NCI-H510A (cell line): ENCODE results near the gene TCF19.
"Not testable (repeated sequence)": the region's sequence is repeated elsewhere in the genome, so short reads cannot be mapped to it uniquely, and the experiment has no call there.

Experiments used
- DNase-seq: peaks from one replicate; lab custom pipeline; 2025; lab: John Stamatoyannopoulos, UW

The TCF19 gene

DNA sequence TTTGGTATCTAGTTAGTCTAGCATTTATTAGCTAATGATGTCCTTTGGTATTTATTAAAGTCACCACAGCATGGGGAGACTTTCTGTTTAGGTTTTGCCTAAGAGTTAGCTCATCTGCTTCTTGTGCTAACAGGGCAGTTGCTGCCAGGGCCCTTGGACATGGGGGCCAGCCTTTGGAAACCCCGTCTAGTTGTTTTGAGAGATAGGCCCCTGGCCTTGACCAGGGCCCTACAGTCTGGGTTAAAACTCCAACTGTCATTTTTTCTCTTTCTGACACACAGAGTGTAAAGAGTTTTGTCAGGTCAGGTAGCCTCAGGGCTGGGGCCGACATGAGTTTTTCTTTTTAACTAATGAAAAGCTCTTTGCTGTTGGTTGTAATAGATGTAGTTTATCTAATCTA, 24.9 kb downstream of the TCF19 start:
- not testable (repeated sequence) for DNase-seq

DNA sequence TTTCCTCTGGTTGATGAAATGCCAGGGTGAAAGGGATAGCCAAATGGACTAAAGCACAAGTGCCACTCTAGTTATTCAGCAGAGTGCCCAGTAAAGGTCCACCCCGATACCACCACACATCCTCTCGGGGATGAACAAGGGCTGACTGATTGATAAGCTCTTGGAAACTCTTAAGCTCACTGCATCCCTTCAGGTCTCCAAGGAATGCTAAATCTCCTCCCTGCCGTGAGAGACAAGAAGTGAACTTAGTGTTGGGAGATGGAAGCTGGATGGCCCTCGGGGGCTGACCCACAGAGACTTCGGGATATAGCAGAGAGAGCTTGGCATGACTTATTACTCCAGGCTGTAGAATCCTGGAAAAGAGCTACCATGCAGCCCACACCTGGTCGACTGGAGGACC, 25.5 kb downstream of the TCF19 start:
- DNase-seq: not testable (repeated sequence)

DNA sequence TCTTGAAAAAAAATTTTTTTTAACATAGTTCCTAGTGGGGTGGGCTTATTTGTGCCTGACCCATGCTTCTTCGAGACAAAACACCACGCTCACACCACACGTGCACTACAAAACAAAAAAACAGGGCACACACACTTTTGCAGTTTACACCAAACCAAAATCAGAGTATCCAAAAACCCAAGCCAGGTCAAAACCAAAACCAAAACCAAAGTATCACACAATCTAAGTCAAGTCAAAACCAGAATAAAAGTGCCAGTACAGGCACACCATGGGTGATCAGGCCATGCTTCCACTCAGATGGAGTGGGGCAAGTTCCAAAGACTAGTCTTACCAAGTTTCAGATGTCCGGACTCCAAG, 27.3 kb downstream of the TCF19 start:
- DNase-seq: not testable (repeated sequence)

DNA sequence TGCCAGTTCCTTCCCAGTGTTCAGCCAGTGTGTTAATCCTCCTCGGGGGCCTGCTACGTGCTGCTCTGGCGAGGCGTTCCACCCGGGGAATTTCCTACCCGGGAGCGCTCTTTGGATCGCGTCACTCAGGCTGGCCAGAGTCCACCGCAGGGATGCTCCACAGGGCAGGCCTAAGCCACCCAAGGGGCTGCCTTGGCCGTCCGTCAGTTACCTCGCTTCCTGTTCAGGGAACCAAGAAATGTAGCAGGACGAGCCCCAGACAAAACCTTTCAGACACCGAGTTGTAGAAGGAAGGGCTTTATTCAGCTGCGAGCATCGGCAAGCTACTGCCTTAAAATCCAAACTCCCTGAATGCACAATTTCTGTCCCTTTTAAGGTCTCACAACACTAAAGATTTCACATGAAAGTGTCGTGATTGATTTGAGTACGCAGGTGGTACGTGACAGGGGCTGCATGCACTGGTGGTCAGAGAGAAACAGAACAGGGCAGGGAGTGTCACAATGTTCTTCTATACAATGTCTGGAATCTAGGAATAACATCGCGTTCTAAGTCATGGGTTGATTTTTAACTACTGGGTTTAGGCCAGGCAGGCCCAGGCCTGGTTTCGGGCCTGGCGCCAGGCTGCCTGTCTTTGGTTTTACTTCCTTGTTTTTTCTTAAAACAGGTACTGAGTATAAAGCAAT, 27.8 kb downstream of the TCF19 start:
- no peak for DNase-seq

GRCh38 chr6:31187780-31188194, 29.4 kb downstream of the TCF19 start:
- no peak for DNase-seq

GRCh38 chr6:31189223-31189622, 30.8 kb downstream of the TCF19 start:
- DNase-seq: not testable (repeated sequence)

DNA sequence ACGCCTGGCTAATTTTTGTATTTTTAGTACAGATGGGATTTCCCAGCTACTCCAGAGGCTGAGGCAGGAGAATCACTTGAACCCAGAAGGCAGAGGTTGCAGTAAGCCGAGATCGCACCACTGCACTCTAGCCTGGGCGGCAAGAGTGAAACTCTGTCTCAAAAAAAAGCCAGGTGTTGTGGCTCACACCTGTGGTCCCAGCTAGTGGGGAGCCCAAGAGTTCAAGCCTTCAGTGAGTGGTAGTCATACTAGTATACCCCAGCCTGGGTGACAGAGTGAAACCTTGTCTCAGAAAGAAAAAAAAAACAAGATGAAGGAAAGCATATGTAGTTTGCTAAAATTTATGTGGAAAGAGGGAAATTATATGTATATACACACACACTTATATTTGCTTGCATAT, 32.1 kb downstream of the TCF19 start:
- no peak for DNase-seq

DNA sequence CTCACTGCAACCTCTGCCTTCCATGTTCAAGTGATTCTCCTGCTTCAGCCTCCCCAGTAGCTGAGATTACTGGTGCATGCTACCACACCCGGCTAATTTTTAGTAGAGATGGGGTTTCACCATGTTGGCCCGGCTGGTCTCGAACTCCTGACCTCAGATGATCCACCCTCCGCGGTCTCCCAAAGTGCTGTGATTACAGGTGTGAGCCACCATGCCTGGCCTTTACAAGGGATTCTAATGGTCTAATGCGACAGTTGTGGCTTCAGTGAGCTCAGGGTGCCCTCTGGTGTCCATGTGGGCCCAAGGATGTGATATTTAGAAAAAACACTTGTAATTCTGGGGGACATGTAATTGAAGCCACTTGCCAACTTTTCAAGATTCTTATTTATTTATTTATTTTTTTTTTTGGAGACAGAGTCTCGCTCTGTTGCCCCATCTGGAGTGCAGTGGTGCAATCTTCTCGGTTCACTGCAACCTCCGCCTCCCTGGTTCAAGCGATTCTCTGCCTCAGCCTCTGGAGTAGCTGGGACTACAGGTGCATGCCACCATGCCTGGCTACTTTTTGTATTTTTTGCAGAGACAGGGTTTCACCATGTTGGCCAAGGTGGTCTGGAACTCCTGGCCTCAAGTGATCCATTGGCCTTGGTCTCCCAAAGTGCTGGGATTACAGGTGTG, 34.2 kb downstream of the TCF19 start:
- DNase-seq: peak; percentile 21

DNA sequence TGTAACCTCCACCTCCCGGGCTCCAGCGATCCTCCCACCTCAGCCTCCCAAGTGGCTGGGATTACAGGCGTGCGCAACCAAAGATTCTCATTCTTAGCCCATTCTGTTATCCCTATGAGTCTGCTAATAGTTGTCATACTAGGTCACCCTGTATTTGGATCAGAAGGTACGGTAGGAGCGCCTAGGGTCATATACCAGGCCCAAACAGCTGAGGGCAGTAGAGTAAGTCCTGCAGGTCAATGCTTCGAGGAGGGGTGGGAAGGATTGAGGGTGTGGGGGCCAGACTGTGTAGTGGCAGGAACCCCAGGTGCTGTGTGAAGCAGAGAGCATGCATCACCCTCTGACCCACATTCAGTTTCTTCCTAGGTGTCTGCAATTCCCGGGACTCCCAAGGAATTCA, 34.8 kb downstream of the TCF19 start:
- DNase-seq: no peak

DNA sequence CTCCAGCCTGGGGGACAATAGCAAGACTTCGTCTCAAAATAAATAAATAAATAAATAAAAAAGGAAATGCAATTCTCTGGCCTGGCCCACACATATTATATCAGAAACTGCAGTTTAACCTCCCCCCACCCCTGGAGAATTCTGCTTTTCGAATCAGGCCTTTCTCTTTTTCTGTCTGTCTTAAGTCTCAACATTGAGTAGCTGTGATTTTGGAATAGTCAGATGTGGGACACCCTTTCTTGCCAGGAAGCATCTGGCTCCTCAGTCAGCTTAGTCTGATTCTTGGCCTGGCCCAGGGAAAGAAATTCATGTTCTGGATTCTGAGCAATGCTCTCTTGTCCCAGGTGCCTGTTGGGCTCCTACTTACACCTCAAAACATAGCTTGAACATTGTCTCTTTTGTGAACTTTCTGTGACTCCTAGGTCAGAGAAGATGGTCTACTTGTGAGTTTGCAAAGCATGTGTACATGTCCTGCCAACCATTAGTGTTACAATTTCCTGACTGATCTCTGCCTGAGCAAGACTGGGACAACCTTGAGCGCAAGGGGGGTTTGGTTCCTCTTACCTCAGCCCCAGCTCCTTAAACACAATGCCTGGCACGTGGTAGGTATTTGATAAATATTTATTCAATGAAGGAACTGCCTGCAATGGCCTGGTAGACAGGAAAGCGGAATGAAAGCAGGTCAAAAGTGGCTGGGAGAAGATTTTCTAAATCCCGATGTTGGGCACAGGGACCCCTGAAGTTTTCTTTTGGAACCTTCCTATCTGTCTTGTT, 35.9 kb downstream of the TCF19 start:
- no peak for DNase-seq

- DNase-seq: not testable (repeated sequence)
Measured at GRCh38 chr6:31195308-31195979, 37.1 kb downstream of the TCF19 start.

GRCh38 chr6:31196251-31197022, 38.0 kb downstream of the TCF19 start:
- DNase-seq: not testable (repeated sequence)

DNA sequence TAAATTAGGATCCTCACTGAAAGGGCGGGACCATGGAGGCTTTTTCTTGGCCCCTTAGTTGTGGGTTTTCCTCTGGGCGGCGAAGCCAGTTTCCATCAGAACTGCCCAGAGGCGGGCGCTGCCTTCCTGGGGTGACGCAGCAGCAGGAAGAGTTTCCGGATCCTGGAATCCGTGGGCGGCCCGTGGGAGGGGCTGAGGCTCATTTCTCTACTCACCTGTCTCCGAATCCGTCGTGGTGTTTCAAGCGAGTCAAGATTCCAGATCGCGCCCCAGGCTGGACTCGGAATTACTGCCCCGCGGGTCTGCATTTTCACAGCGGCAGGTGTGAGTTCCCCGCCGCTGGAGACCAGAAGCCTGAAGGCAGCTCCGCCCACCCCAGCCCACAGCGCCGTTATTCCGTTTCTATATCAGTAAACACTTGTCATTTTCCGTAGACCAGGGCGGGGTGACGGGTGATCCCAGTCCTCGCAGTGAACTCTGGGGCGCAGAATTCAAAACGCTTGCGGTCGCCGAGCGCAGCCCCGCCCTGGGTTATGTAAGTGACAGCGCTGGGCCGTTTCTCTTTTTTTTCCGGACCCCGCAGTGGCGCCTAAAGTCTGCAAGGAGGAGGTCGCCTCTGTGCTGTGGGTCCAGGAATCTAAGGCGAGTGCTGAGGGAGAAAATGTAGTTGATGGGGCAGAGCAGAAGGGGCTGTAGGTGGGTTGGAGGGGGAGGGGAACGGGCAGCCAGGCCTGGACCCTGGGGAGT, 39.3 kb downstream of the TCF19 start:
- peak; percentile 83 for DNase-seq

GRCh38 chr6:31199105-31199452, 40.7 kb downstream of the TCF19 start:
- DNase-seq: not testable (repeated sequence)

- DNase-seq: no peak
Measured at GRCh38 chr6:31202259-31203166, 44.1 kb downstream of the TCF19 start.

DNA sequence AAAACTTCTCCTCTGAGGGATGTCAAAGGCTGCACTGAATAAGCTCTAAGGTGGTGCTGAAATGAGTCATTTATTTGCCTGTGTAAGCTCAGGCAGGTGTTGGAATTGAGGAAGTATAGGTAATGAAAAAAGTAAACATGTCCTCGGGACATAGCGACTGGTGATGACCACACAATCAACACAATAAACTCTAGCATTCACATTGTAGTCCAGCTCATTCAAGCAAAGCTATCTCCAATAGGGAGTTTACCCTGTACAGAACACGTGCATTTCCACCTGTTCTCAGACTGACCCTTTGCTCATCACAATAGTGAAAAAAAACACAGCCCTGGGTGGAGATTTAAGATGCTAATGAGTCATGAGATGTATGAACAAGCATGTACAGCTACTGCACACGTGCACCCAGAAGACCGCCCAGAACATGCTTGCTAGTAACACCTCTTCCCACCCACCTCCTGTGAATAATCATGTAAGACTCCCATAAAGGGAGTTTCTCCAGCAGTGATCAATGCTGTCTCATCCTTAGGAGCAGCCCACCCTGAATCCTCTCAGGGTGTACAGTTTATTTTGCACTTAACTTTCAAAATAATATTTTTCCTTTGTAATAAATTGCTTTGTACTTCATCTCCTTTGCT, 45.1 kb downstream of the TCF19 start:
- peak; percentile 92 for DNase-seq

DNA sequence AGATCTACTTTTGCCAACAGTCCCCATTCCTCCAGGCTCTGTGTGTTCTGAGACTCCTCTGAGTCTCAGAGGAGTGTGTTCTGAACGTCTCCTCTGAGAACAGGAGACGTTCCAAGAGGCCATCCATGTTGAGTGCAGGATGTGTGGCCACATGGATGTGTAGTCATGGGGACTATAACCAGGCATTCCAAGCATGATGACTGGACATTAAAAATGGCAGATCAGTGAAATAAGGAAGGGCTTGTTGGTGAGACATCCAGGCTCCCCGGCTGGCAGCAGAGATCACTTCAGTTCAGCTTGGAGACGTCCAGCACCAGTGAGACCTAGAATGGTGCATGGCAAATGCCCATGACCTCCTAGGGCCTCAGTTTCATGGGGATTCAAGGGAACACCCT, 46.4 kb downstream of the TCF19 start:
- DNase-seq: no peak

- DNase-seq: no peak
Measured at GRCh38 chr6:31205638-31206037, 47.2 kb downstream of the TCF19 start.

DNA sequence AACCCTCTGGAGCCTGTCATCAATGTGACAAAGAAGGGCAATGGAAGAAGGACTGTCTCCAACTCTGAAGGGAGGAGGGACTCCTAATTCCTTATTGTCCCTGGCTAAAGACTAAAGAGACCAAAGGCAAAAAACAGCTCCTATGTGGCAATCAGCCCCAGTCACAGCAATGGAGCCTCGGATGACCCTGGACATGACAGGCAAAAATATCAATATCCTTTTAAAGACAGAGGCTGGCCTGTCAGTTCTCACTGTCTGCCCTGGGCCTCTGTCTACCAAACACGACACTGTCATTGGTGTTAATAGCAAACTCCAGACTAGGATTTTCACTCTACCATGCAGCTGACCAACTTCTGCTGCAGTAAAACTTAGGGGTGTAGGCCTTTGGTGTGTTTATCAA, 50.1 kb downstream of the TCF19 start:
- DNase-seq: no peak

- DNase-seq: no peak
Measured at GRCh38 chr6:31209137-31209536, 50.7 kb downstream of the TCF19 start.
